Right cardiac atrium (tissue), 5 donors: ENCODE data around the gene ZNF598. TPM values are rescaled to one million over a fixed set of nuclear protein-coding genes. Genes with fewer than 3 reads are reported as not detected.
"Not testable (repeated sequence)": the region's sequence is repeated elsewhere in the genome, so short reads cannot be mapped to it uniquely, and the experiment has no call there.

Source experiments
- ATAC-seq, 2 donors: fragments of 200-7000 bp; cut with Tn5 transposase; one replicate each; pipeline versions ENCODE4 v1.8.0 to v1.9.1; 2020; ENCODE audit warnings: moderate library complexity in 2 of 2, mild to moderate bottlenecking in 1 of 2
- DNase-seq, 3 donors: peaks; one replicate each; pipeline ENCODE4 v3.0.0-alpha.2; 2020
- H3K27ac ChIP-seq: one replicate; pipeline ENCODE4 v1.5.1; 2013; ENCODE audit warnings: mild to moderate bottlenecking, low read length, control low read depth, moderate library complexity
- H3K27me3 ChIP-seq: one replicate; pipeline ENCODE4 v1.6.1; 2013; ENCODE audit not compliant: control insufficient read depth, insufficient read depth
- H3K4me1 ChIP-seq: one replicate; pipeline ENCODE4 v1.6.1; 2013; ENCODE audit warnings: low read length; ENCODE audit not compliant: control insufficient read depth, insufficient read depth
- H3K4me3 ChIP-seq: one replicate; pipeline ENCODE4 v1.5.1; 2013; ENCODE audit warnings: low read length, control low read depth
- H3K9me3 ChIP-seq: one replicate; pipeline ENCODE4 v1.6.1; 2013; ENCODE audit warnings: low read length; ENCODE audit not compliant: control insufficient read depth
- WGBS: extraction: QIAGEN DNeasy Blood & Tissue Kit; methylation state at CpG from one replicate; pipeline ENCODE4 v1.1.7; 2013; 5-methylcytosine and 5-hydroxymethylcytosine counted together
- intact Hi-C, 4 donors: fragments of 100-400 bp; cut with DNase I; formaldehyde crosslinking; loops; one replicate each; pipeline versions ENCODE4 v1.11.0 to v1.14.0; 2022 to 2023
- polyA plus RNA-seq: library from polyadenylated mRNA; stranded (reverse); fragments of 200-250 nt; gene quantifications from one replicate; pipeline ENCODE4 v1.2.3, GENCODE V29; 2013
- total RNA-seq, 4 donors: library from RNA; stranded (reverse); fragmentation: NEBNext Ultra II Directional; extraction: Animal tissue kit (Norgen Biotek cat#: 25700); gene quantifications; one replicate each; pipeline ENCODE4 v1.2.1, GENCODE V29; 2021
- donor health status: healthy with polysubstance abuse.
- donor health status: DM: no; HTN: yes; CAD: no.
- donor health status: DM: no; HTN: no; CAD: no.
- donor health status: DM: no; HTN: yes; CAD: no; lungs with severe emphysema.
- donor health status: DM: yes; HTN: yes; CAD: no.

ZNF598 gene
- total and polyA plus RNA-seq, 5 donors: 14.0 to 20.5 (median 17.2) TPM

- Histone ChIP-seq H3K27me3 (no peaks in the 10 kb centered on the region), H3K4me3 (no peak overlapping the region), H3K4me1 (no peaks in the 10 kb centered on the region), H3K27ac (no peak overlapping the region), H3K9me3 (no peaks in the 10 kb centered on the region)
- 89% methylated on average over 24 of the region's 24 CpGs for WGBS
- intact Hi-C loops: no loop called here
- ATAC-seq (peak in 1 of 2 donors; percentile 27), DNase-seq (no peak)
These were observed 5.7 kb upstream of the ZNF598 start for GRCh38 chr16:2015117-2015946.

- intact Hi-C loops: no loop called here
- Histone ChIP-seq H3K4me3 (no peak overlapping the region), H3K4me1 (peaks cover 6% of the 10 kb centered on the region), H3K27ac (no peak overlapping the region), H3K27me3 (no peaks in the 10 kb centered on the region), H3K9me3 (no peaks in the 10 kb centered on the region)
- 91% methylated on average over 15 of the region's 15 CpGs for WGBS
- ATAC-seq (no peak), DNase-seq (no peak)
These were observed 3.9 kb upstream of the ZNF598 start for GRCh38 chr16:2013527-2013926.

GRCh38 chr16:2011726-2012125, 2.1 kb upstream of the ZNF598 start:
- H3K4me1 ChIP-seq: peaks cover 14% of the 10 kb centered on the region
- DNase-seq, H3K4me3 ChIP-seq, H3K27me3 ChIP-seq, ATAC-seq, H3K9me3 ChIP-seq, H3K27ac ChIP-seq, intact Hi-C loops: not testable (repeated sequence)
- 91% methylated on average over 9 of the region's 9 CpGs for WGBS

- H3K27me3 ChIP-seq: no peaks in the 10 kb centered on the region
- peak overlapping the region; percentile 95 for H3K4me3 ChIP-seq
- WGBS: under 1% methylated on average over 55 of the region's 55 CpGs
- peaks cover 14% of the 10 kb centered on the region for H3K4me1 ChIP-seq
- ATAC-seq: peak; percentile 10 to 15
- H3K9me3 ChIP-seq: no peaks in the 10 kb centered on the region
- intact Hi-C loops: no loop called here
- peak overlapping the region; percentile 84 for H3K27ac ChIP-seq
- peak in 1 of 3 donors; percentile 71 for DNase-seq
These were observed 383 bp downstream of the ZNF598 start for GRCh38 chr16:2009164-2009711.

- 4% methylated on average over 23 of the region's 23 CpGs for WGBS
- ATAC-seq (no peak), DNase-seq (peak in 1 of 3 donors; percentile 43)
- peak overlapping the region; percentile 84 for H3K27ac ChIP-seq
- no peaks in the 10 kb centered on the region for H3K9me3 ChIP-seq
- peaks cover 14% of the 10 kb centered on the region for H3K4me1 ChIP-seq
- peak overlapping the region; percentile 95 for H3K4me3 ChIP-seq
- no peaks in the 10 kb centered on the region for H3K27me3 ChIP-seq
- intact Hi-C loops: no loop called here
These were observed 924 bp downstream of the ZNF598 start for GRCh38 chr16:2008631-2009163.

- ATAC-seq: no peak
- Histone ChIP-seq H3K27me3 (no peaks in the 10 kb centered on the region), H3K9me3 (no peaks in the 10 kb centered on the region), H3K27ac (no peak overlapping the region), H3K4me1 (peaks cover 14% of the 10 kb centered on the region), H3K4me3 (no peak overlapping the region)
- 47% methylated on average over 15 of the region's 15 CpGs for WGBS
- intact Hi-C loops: no loop called here
- DNase-seq: peak in 1 of 3 donors; percentile 71
These were observed 1.6 kb downstream of the ZNF598 start for GRCh38 chr16:2008009-2008526.

GRCh38 chr16:2007081-2007836, 2.4 kb downstream of the ZNF598 start:
- Histone ChIP-seq H3K4me3 (no peak overlapping the region), H3K27me3 (no peaks in the 10 kb centered on the region), H3K9me3 (no peaks in the 10 kb centered on the region), H3K27ac (no peak overlapping the region), H3K4me1 (peaks cover 14% of the 10 kb centered on the region)
- WGBS: 75% methylated on average over 16 of the region's 16 CpGs
- no peak for ATAC-seq
- intact Hi-C loops: no loop called here
- DNase-seq: peak in 1 of 3 donors; percentile 53

DNA sequence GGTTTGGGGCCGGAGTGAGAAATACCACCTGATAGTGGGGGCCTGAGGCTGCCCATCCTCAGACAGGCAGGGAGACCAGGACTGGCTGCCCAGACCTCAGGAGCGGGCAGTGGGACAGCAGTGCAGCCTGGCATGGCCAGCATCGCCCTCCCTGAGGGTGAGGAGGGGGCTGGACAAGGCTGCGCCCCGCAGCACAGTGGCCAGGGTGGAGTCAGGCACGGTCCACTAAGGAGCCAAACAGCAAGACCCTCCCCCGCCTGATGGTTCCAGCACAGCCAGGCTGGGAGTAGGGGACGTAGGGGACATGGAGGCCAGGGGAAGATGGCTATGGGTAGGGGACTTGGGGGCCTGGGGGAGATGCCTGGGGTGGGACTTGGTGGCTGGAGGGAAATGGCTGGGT, 3.3 kb downstream of the ZNF598 start:
- DNase-seq: peak in 1 of 3 donors; percentile 41
- H3K4me1 ChIP-seq: peaks cover 14% of the 10 kb centered on the region
- intact Hi-C loops: no loop called here

GRCh38 chr16:2005646-2006045, 4.0 kb downstream of the ZNF598 start:
- Histone ChIP-seq H3K4me1 (peaks cover 14% of the 10 kb centered on the region), H3K9me3 (no peaks in the 10 kb centered on the region), H3K27ac (no peak overlapping the region), H3K4me3 (no peak overlapping the region), H3K27me3 (no peaks in the 10 kb centered on the region)
- 75% methylated on average over 21 of the region's 21 CpGs for WGBS
- intact Hi-C loops: no loop called here
- peak in 2 of 3 donors; percentile 60 to 61 for DNase-seq
- ATAC-seq: no peak

More for the DNA sequence above, 3.3 kb downstream of the ZNF598 start:
- Histone ChIP-seq H3K4me3 (no peak overlapping the region), H3K27ac (no peak overlapping the region), H3K27me3 (no peaks in the 10 kb centered on the region), H3K9me3 (no peaks in the 10 kb centered on the region)
- 89% methylated on average over 8 of the region's 8 CpGs for WGBS
- ATAC-seq: no peak

DNA sequence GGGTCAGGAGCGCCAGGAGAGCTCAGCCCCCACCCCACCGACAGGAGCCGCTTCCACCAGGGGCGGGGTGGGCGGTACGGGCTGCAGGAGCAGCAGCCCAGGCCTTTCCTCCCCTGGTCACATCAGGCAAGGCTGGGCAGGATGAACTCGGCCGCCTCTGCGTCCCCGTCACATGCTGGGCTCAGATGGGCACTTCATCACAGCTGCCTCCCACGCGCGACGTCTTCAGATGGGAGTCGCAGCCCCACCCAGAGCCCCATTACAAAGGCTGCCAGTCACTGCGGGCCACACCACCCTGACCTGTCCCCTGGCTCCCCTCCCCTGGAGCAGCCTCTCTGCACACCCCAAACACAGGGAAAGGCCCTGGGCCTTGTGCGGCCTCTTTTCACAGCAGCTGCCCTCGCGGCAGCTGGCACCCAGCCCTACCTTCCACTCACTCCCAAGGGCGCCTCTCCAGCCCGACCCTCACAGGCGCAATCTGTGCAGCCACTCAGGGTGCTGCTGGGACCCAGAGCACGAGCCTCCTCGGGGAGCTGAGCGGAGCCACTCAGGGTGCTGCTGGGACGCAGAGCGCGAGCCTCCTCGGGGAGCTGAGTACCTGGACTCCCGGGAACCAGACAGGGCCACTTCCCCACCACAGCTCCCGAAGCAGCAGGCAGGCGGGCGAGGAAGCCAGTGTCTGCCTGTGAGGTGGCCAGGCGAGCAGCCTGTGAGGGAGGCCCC, 4.7 kb downstream of the ZNF598 start:
- Histone ChIP-seq H3K4me3 (no peak overlapping the region), H3K27me3 (no peaks in the 10 kb centered on the region), H3K4me1 (peaks cover 12% of the 10 kb centered on the region), H3K9me3 (no peaks in the 10 kb centered on the region), H3K27ac (no peak overlapping the region)
- 81% methylated on average over 34 of the region's 34 CpGs for WGBS
- ATAC-seq (no peak), DNase-seq (peak in 2 of 3 donors; percentile 55 to 62)
- intact Hi-C loops: loop anchor here in 1 of 4 donors (5.0 kb wide), 1 partner anchor 147 kb away; no protein-coding TSS in a partner anchor
